GM23338 (cell line): Measurements from ENCODE around the gene CDH4. TPM values are rescaled to one million over a fixed set of nuclear protein-coding genes. Genes with fewer than 3 reads are reported as not detected.

Experiments used
- ATAC-seq: fragments of 200-7000 bp; cut with Tn5 transposase; 3 replicates; pipeline ENCODE4 v1.9.1; 2020
- DNase-seq: peaks from one replicate; pipeline ENCODE4 v3.0.0-alpha.2; 2015; ENCODE audit warnings: low spot score
- H2AFZ ChIP-seq: fragments of 200-600 bp; sonication (generic); 2 replicates; pipeline ENCODE4 v1.8.0; 2016; ENCODE audit warnings: antibody characterized with exemption, mild to moderate bottlenecking, moderate library complexity
- H3F3A ChIP-seq: fragments of 200-600 bp; sonication (generic); replicated peaks from 2 replicates; pipeline ENCODE4 v1.8.0; 2017; ENCODE audit warnings: antibody characterized with exemption, mixed run types, low read depth
- H3K27ac ChIP-seq: fragments of 200-600 bp; sonication (generic); 2 replicates; pipeline ENCODE4 v1.6.1; 2016; ENCODE audit warnings: low read depth
- H3K27me3 ChIP-seq: fragments of 200-600 bp; sonication (generic); 2 replicates; pipeline ENCODE4 v1.8.0; 2016; ENCODE audit warnings: mild to moderate bottlenecking, mixed run types, moderate library complexity; ENCODE audit not compliant: insufficient read depth
- H3K36me3 ChIP-seq: fragments of 200-600 bp; sonication (generic); 2 replicates; pipeline ENCODE4 v1.8.0; 2016; ENCODE audit warnings: mild to moderate bottlenecking; ENCODE audit not compliant: insufficient read depth
- H3K4me1 ChIP-seq: fragments of 200-600 bp; sonication (generic); 2 replicates; pipeline ENCODE4 v1.8.0; 2016; ENCODE audit warnings: mild to moderate bottlenecking, moderate library complexity; ENCODE audit not compliant: insufficient read depth
- H3K4me2 ChIP-seq: fragments of 200-600 bp; sonication (generic); 2 replicates; pipeline ENCODE4 v1.7.1; 2017; ENCODE audit warnings: mixed run types
- H3K4me3 ChIP-seq: fragments of 200-600 bp; sonication (generic); 2 replicates; pipeline ENCODE4 v1.6.1; 2016; ENCODE audit warnings: mixed run types
- H3K79me2 ChIP-seq: fragments of 200-600 bp; sonication (generic); replicated peaks from 2 replicates; pipeline ENCODE4 v1.8.0; 2017; ENCODE audit warnings: mild to moderate bottlenecking; ENCODE audit not compliant: insufficient read depth
- H3K9me2 ChIP-seq: fragments of 200-600 bp; sonication (generic); 2 replicates; pipeline ENCODE4 v1.8.0; 2017; ENCODE audit not compliant: insufficient read depth
- H4K20me1 ChIP-seq: fragments of 200-600 bp; sonication (generic); replicated peaks from 2 replicates; pipeline ENCODE4 v1.8.0; 2017; ENCODE audit warnings: mild to moderate bottlenecking; ENCODE audit not compliant: insufficient read depth
- H3K27ac Mint-ChIP-seq: 2 replicates; pipeline ENCODE4 v1.8.0; 2020; ENCODE audit warnings: inconsistent platforms, mild to moderate bottlenecking, moderate library complexity, mixed read lengths
- H3K27me3 Mint-ChIP-seq: 3 replicates; pipeline ENCODE4 v1.8.0; 2022; ENCODE audit warnings: low read depth, mild to moderate bottlenecking, moderate library complexity, mixed read lengths, inconsistent platforms; ENCODE audit not compliant: insufficient read depth, poor library complexity
- H3K36me3 Mint-ChIP-seq: 3 replicates; pipeline ENCODE4 v1.8.0; 2021; ENCODE audit warnings: low read depth, mild to moderate bottlenecking, inconsistent platforms, moderate library complexity, mixed read lengths
- H3K4me1 Mint-ChIP-seq: 3 replicates; pipeline ENCODE4 v1.8.0; 2020; ENCODE audit warnings: mild to moderate bottlenecking, inconsistent platforms, mixed read lengths
- H3K4me3 Mint-ChIP-seq: 3 replicates; pipeline ENCODE4 v1.8.0; 2021; ENCODE audit warnings: moderate library complexity, mild to moderate bottlenecking, inconsistent platforms, mixed read lengths
- H3K9me3 Mint-ChIP-seq: 3 replicates; pipeline ENCODE4 v1.8.0; 2020; ENCODE audit warnings: moderate library complexity, mild to moderate bottlenecking, inconsistent platforms, mixed read lengths
- ETS1 ChIP-seq: IDR thresholded peaks from 2 replicates; pipeline ENCODE4 v1.6.1; 2016; ENCODE audit warnings: antibody characterized with exemption
- JUNB ChIP-seq: IDR thresholded peaks from one replicate; pipeline ENCODE4 v1.6.1; 2016; ENCODE audit warnings: antibody characterized with exemption; ENCODE audit not compliant: unreplicated experiment
- REST ChIP-seq: IDR thresholded peaks from one replicate; pipeline ENCODE4 v1.6.1; 2018; ENCODE audit warnings: antibody characterized with exemption; ENCODE audit not compliant: unreplicated experiment
- ZNF462 ChIP-seq: fragments of 250-450 bp; sonication (Bioruptor Pico); IDR thresholded peaks from 2 replicates; pipeline ENCODE4 v1.5.0; 2020; ENCODE audit warnings: mild to moderate bottlenecking, moderate library complexity
- polyA plus RNA-seq: library from polyadenylated mRNA; unstranded; fragments of >200 nt; fragmentation: Nextera tagmentation; extraction: Ambion mirVana; gene quantifications from 2 replicates; pipeline ENCODE4 v1.2.1, GENCODE V29; 2016
- total RNA-seq: library from RNA; depleted of rRNA; stranded (reverse); fragments of >200 nt; shearing (Covaris generic); gene quantifications from 2 replicates; pipeline ENCODE4 v1.2.3, GENCODE V29; 2014

CDH4 gene
- total and polyA plus RNA-seq, 2 experiments from 2014 or later: 1.2 to 4.2 TPM

GRCh38 chr20:61555566-61555965, 303.5 kb downstream of the CDH4 start (continued):
- TF ChIP-seq ZNF462 (CRISPR knock-in tag) (no peak), REST (no peak), ETS1 (no peak), JUNB (no peak)

GRCh38 chr20:61556111-61556510, 304.1 kb downstream of the CDH4 start:
- Mint-ChIP-seq H3K4me1 (peaks cover 11% of the 10 kb centered on the region), H3K27ac (no peak overlapping the region), H3K4me3 (no peak overlapping the region), H3K27me3 (peaks cover 11% of the 10 kb centered on the region), H3K36me3 (peaks cover 12% of the 10 kb centered on the region; the same call in 2 of the 3 replicates), H3K9me3 (peaks cover 18% of the 10 kb centered on the region)
- Histone ChIP-seq H3K4me3 (no peak overlapping the region), H3K27ac (no peak overlapping the region), H4K20me1 (no peaks in the 10 kb centered on the region), H3K36me3 (peaks cover 12% of the 10 kb centered on the region; the same call in 1 of the 2 replicates), H3K4me2 (no peak overlapping the region), H3K9me2 (peaks cover 9% of the 10 kb centered on the region), H2AFZ (no peak overlapping the region), H3K4me1 (no peaks in the 10 kb centered on the region), H3K27me3 (no peaks in the 10 kb centered on the region), H3K79me2 (no peaks in the 10 kb centered on the region), H3F3A (peaks cover 6% of the 10 kb centered on the region; the same call in 1 of the 2 replicates)
- no peak for DNase-seq
- ATAC-seq: no peak
- no peak for TF ChIP-seq ZNF462 (CRISPR knock-in tag)
